Hepatocyte (in vitro differentiated cells): ENCODE measurements around the gene IGBP1. TPM values are rescaled to one million over a fixed set of nuclear protein-coding genes. Genes with fewer than 3 reads are reported as not detected.

Experiments used
- DNase-seq: peaks from one replicate; pipeline ENCODE4 v3.0.0-alpha.2; 2016; ENCODE audit warnings: low spot score
- H2AFZ ChIP-seq: fragments of 200-600 bp; sonication (generic); 2 replicates; pipeline ENCODE4 v1.6.0; 2016; ENCODE audit warnings: antibody characterized with exemption, mild to moderate bottlenecking
- H3K27ac ChIP-seq: fragments of 200-600 bp; sonication (generic); 2 replicates; pipeline ENCODE4 v1.5.1; 2016; ENCODE audit warnings: mild to moderate bottlenecking
- H3K27me3 ChIP-seq: fragments of 200-600 bp; sonication (generic); 2 replicates; pipeline ENCODE4 v1.6.1; 2016
- H3K36me3 ChIP-seq: fragments of 200-600 bp; sonication (generic); replicated peaks from 2 replicates; pipeline ENCODE4 v1.5.1; 2016; ENCODE audit warnings: low read depth; ENCODE audit not compliant: insufficient read depth
- H3K4me1 ChIP-seq: fragments of 200-600 bp; sonication (generic); 2 replicates; pipeline ENCODE4 v1.5.1; 2016; ENCODE audit warnings: mild to moderate bottlenecking, moderate library complexity; ENCODE audit not compliant: insufficient read depth
- H3K4me2 ChIP-seq: fragments of 200-600 bp; sonication (generic); 2 replicates; pipeline ENCODE4 v1.6.0; 2016
- H3K4me3 ChIP-seq: fragments of 200-600 bp; sonication (generic); 2 replicates; pipeline ENCODE4 v1.5.1; 2016; ENCODE audit warnings: mild to moderate bottlenecking
- H3K79me2 ChIP-seq: fragments of 200-600 bp; sonication (generic); 2 replicates; pipeline ENCODE4 v1.6.0; 2017; ENCODE audit warnings: mild to moderate bottlenecking
- H3K9me2 ChIP-seq: fragments of 200-600 bp; sonication (generic); replicated peaks from 2 replicates; pipeline ENCODE4 v1.6.0; 2017; ENCODE audit warnings: mild to moderate bottlenecking; ENCODE audit not compliant: insufficient read depth
- H3K9me3 ChIP-seq: fragments of 200-600 bp; sonication (generic); 2 replicates; pipeline ENCODE4 v1.5.1; 2016; ENCODE audit warnings: low read depth, mild to moderate bottlenecking
- H4K20me1 ChIP-seq: fragments of 200-600 bp; sonication (generic); 2 replicates; pipeline ENCODE4 v1.6.0; 2016; ENCODE audit warnings: mild to moderate bottlenecking; ENCODE audit not compliant: insufficient read depth, poor library complexity, severe bottlenecking
- EZH2 ChIP-seq: fragments of 200-600 bp; sonication (generic); IDR thresholded peaks from 2 replicates; pipeline ENCODE4 v1.6.1; 2016; ENCODE audit warnings: antibody characterized with exemption, mild to moderate bottlenecking, borderline replicate concordance
- EZH2phosphoT487 ChIP-seq: fragments of 200-600 bp; sonication (generic); IDR thresholded peaks from one replicate; pipeline ENCODE4 v1.6.1; 2018; ENCODE audit warnings: antibody characterized with exemption, mild to moderate bottlenecking, low read depth, moderate library complexity; ENCODE audit not compliant: unreplicated experiment, severe bottlenecking
- WGBS: methylation state at CpG from one replicate; pipeline ENCODE4 v1.1.6; 2016; ENCODE audit warnings: low lambda C conversion rate; ENCODE audit errors: missing lambda C conversion rate; 5-methylcytosine and 5-hydroxymethylcytosine counted together
- polyA plus RNA-seq: library from polyadenylated mRNA; unstranded; fragments of >200 nt; fragmentation: Nextera tagmentation; extraction: Ambion mirVana; gene quantifications from 2 replicates; pipeline ENCODE4 v1.2.1, GENCODE V29; 2016
- total RNA-seq: library from RNA; depleted of rRNA; stranded (reverse); fragments of >200 nt; gene quantifications from 2 replicates; pipeline ENCODE4 v1.2.3, GENCODE V29; 2014
- TF ChIP-seq, protein P1 (sequence below): fragments of 200-600 bp; sonication (generic); IDR thresholded peaks from 2 replicates; pipeline ENCODE4 v1.5.1; 2016; ENCODE audit warnings: antibody characterized with exemption, mild to moderate bottlenecking; ENCODE audit not compliant: poor library complexity

The IGBP1 gene
- total and polyA plus RNA-seq, 2 experiments from 2014 or later: 26.8 to 61.6 TPM

DNA sequence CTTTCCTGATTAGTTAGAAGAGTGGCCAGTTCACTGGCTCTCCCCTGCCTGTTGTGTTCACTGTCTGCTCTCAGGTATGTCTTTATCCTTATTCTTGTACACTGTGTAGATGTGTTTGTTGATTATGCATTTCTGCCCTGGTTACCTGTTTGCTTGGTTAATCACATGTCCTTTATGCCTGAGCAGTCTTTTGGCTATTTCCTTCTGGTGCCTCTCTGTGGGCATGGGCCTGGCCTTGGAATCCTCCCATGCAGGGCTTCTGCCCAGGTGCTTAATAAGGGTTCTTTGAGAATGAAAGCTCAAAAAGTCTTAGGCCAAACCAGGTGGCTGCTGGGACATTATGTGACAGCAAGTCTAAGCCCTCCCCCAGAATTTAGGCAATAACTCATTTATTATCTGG lies 44.5 kb upstream of the IGBP1 start:
- Histone ChIP-seq H2AFZ (no peak overlapping the region), H3K4me3 (no peak overlapping the region), H3K79me2 (no peaks in the 10 kb centered on the region), H3K4me1 (peaks cover 3% of the 10 kb centered on the region), H3K27me3 (no peaks in the 10 kb centered on the region), H4K20me1 (no peaks in the 10 kb centered on the region), H3K9me3 (no peaks in the 10 kb centered on the region), H3K9me2 (no peaks in the 10 kb centered on the region), H3K27ac (no peak overlapping the region), H3K4me2 (no peak overlapping the region), H3K36me3 (no peaks in the 10 kb centered on the region)
- TF ChIP-seq EZH2phosphoT487 (no peak), EZH2 (no peak)
- TF ChIP-seq, protein P1, sequence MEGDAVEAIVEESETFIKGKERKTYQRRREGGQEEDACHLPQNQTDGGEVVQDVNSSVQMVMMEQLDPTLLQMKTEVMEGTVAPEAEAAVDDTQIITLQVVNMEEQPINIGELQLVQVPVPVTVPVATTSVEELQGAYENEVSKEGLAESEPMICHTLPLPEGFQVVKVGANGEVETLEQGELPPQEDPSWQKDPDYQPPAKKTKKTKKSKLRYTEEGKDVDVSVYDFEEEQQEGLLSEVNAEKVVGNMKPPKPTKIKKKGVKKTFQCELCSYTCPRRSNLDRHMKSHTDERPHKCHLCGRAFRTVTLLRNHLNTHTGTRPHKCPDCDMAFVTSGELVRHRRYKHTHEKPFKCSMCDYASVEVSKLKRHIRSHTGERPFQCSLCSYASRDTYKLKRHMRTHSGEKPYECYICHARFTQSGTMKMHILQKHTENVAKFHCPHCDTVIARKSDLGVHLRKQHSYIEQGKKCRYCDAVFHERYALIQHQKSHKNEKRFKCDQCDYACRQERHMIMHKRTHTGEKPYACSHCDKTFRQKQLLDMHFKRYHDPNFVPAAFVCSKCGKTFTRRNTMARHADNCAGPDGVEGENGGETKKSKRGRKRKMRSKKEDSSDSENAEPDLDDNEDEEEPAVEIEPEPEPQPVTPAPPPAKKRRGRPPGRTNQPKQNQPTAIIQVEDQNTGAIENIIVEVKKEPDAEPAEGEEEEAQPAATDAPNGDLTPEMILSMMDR: no peak
- DNase-seq: no peak

DNA sequence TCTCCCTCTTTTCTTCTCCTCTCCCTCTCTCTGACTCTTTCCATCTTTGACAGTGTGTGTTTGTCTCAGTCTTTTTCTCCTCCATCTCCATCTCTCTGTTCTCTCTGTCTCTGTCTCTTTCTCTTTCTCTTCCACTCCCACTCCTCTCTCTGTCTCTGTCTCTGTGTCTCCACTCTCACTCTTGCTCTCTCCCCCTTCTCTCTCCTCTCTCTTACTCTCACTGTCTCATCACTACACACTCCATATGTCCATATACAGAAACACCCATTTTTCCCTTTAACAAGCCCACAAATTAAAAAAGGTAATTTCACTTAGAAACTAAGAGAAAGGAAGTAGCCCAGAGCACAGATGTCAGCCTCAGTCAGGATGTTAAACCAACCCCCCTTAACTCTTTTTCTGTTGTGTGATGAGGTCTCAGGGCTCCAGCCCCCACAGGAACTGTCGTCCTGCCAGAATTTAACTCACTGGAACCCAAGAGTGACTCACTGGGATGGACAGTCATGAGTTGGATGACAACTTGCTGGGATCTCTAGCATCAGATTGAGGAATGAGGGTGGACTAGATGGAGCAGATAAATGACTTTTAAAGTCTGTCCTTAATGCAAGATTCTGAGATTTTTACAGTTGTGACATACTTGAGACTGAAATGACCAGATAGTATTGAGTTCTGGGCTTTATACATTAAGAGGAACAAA lies 43.5 kb upstream of the IGBP1 start:
- Histone ChIP-seq H3K9me2 (no peaks in the 10 kb centered on the region), H3K36me3 (no peaks in the 10 kb centered on the region), H3K9me3 (no peaks in the 10 kb centered on the region), H3K27ac (no peak overlapping the region), H3K79me2 (no peaks in the 10 kb centered on the region), H4K20me1 (no peaks in the 10 kb centered on the region), H3K27me3 (no peaks in the 10 kb centered on the region), H3K4me2 (no peak overlapping the region), H2AFZ (no peak overlapping the region), H3K4me1 (peaks cover 3% of the 10 kb centered on the region), H3K4me3 (no peak overlapping the region)
- no peak for TF ChIP-seq EZH2phosphoT487
- WGBS: 27% methylated on average over 1 of the region's 1 CpG
- no peak for DNase-seq

DNA sequence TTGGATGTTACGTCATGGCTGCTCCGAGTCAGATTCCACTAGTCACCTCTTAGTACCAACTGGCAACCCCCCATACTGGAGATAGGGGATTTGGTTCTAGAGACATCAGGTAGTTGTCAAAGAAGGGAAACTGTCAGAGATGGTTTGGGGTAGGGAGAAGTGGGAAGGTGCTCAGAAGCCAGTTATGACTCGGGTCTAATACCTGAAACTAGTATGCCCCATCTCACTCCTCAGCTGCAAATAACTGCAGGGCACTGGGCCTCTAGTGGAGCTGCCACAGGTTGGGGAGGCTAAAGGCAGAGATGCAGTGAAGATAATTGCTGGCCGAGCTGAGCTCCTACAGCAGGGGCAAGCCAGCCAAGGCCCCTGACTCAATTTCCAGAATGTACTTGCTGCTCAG lies 41.0 kb upstream of the IGBP1 start:
- TF ChIP-seq EZH2: no peak
- TF ChIP-seq, protein P1: no peak
- H3K9me3 ChIP-seq: no peaks in the 10 kb centered on the region

DNA sequence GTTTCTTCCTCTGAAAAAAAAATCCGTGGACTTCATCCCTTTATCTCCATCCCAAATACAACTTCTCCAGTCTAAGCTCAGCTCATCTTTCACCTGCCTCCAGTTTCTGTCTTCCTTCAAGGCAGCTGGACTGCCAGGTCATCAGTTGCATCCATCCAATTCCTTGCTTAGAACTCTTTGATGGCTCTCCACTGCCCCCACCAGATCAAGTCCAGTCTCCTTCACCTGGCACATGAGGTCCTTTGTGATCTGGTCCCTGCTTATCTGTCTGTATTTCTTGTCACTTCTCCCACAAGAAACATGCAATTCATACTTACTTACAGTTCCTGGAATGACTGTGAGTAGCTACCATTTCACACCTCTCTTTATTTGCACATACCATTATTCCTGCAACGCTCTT lies 37.2 kb upstream of the IGBP1 start:
- peak; percentile 14 for DNase-seq
- 42% methylated on average over 2 of the region's 2 CpGs for WGBS
- Histone ChIP-seq H4K20me1 (no peaks in the 10 kb centered on the region), H3K4me3 (no peak overlapping the region), H3K27ac (no peak overlapping the region), H3K36me3 (no peaks in the 10 kb centered on the region), H2AFZ (no peak overlapping the region), H3K27me3 (no peaks in the 10 kb centered on the region), H3K79me2 (no peaks in the 10 kb centered on the region), H3K4me2 (no peak overlapping the region), H3K9me2 (no peaks in the 10 kb centered on the region), H3K4me1 (no peaks in the 10 kb centered on the region), H3K9me3 (no peaks in the 10 kb centered on the region)
- TF ChIP-seq, protein P1: no peak
- TF ChIP-seq EZH2phosphoT487 (no peak), EZH2 (no peak)

More for the DNA sequence above, 41.0 kb upstream of the IGBP1 start:
- H3K27ac ChIP-seq: no peak overlapping the region
- no peaks in the 10 kb centered on the region for H3K79me2 ChIP-seq
- H2AFZ ChIP-seq: no peak overlapping the region
- H4K20me1 ChIP-seq: no peaks in the 10 kb centered on the region
- H3K4me3 ChIP-seq: no peak overlapping the region
- H3K27me3 ChIP-seq: no peaks in the 10 kb centered on the region
- DNase-seq: no peak
- H3K9me2 ChIP-seq: no peaks in the 10 kb centered on the region
- WGBS: 89% methylated on average over 4 of the region's 4 CpGs
- peaks cover 3% of the 10 kb centered on the region for H3K4me1 ChIP-seq
- H3K4me2 ChIP-seq: no peak overlapping the region
- no peaks in the 10 kb centered on the region for H3K36me3 ChIP-seq
